DLD1 (cell line): ENCODE measurements around the gene FOXP1.

Experiments used
- in situ Hi-C: cut with HindIII; loops from 2 replicates; pipeline ENCODE4 v1.10.0; 2017; ENCODE audit warnings: low sequenced_read_pairs

The FOXP1 gene

GRCh38 chr3:71138410-71138809 lies 445.1 kb downstream of the FOXP1 start:
- in situ Hi-C loops = no loop called here

- in situ Hi-C loops = no loop called here
These were observed 447.3 kb downstream of the FOXP1 start for GRCh38 chr3:71136276-71136675.

GRCh38 chr3:71135373-71136088 lies 448.0 kb downstream of the FOXP1 start:
- in situ Hi-C loops = no loop called here

- in situ Hi-C loops = no loop called here
These were observed 449.0 kb downstream of the FOXP1 start for GRCh38 chr3:71134521-71134920.

- in situ Hi-C loops = no loop called here
These were observed 449.7 kb downstream of the FOXP1 start for GRCh38 chr3:71133865-71134264.

- in situ Hi-C loops = no loop called here
These were observed 450.4 kb downstream of the FOXP1 start for GRCh38 chr3:71132995-71133730.

GRCh38 chr3:71131375-71132314 lies 451.9 kb downstream of the FOXP1 start:
- in situ Hi-C loops = no loop called here

- in situ Hi-C loops = no loop called here
These were observed 452.8 kb downstream of the FOXP1 start for GRCh38 chr3:71130471-71131374.

- in situ Hi-C loops = no loop called here
These were observed 453.7 kb downstream of the FOXP1 start for GRCh38 chr3:71129611-71130431.

GRCh38 chr3:71128961-71129360 lies 454.6 kb downstream of the FOXP1 start:
- in situ Hi-C loops = no loop called here

GRCh38 chr3:71127844-71128243 lies 455.7 kb downstream of the FOXP1 start:
- in situ Hi-C loops = no loop called here

GRCh38 chr3:71127052-71127831 lies 456.3 kb downstream of the FOXP1 start:
- in situ Hi-C loops = no loop called here

GRCh38 chr3:71125738-71126137 lies 457.8 kb downstream of the FOXP1 start:
- in situ Hi-C loops = no loop called here

GRCh38 chr3:71124048-71124447 lies 459.5 kb downstream of the FOXP1 start:
- in situ Hi-C loops = no loop called here

GRCh38 chr3:71122641-71123040 lies 460.9 kb downstream of the FOXP1 start:
- in situ Hi-C loops = no loop called here

GRCh38 chr3:71121429-71122167 lies 461.9 kb downstream of the FOXP1 start:
- in situ Hi-C loops = no loop called here

GRCh38 chr3:71120012-71120411 lies 463.5 kb downstream of the FOXP1 start:
- in situ Hi-C loops = no loop called here

GRCh38 chr3:71119171-71119570 lies 464.4 kb downstream of the FOXP1 start:
- in situ Hi-C loops = no loop called here
